ENCODE results near the gene RPS6KC1.

GRCh38 chr1:213041443-213041842, 9.6 kb upstream of the RPS6KC1 start:
- TF ChIP-seq CTCF (IDR thresholded peaks at IDR 0.05; ENCODE audit: low read length) (no peak), EZH2 (IDR thresholded peaks at IDR 0.05; ENCODE audit: borderline replicate concordance, low read length) (no peak)

All from OCI-LY1 (cell line).